ENCODE measurements around the gene RPL21.
"Not testable (repeated sequence)": the region's sequence is repeated elsewhere in the genome, so short reads cannot be mapped to it uniquely, and the experiment has no call there.

The RPL21 gene

GRCh38 chr13:27293076-27293691 is 41.8 kb downstream of the RPL21 start:
- DNase-seq, result no peak

- DNase-seq, result no peak
Observed at GRCh38 chr13:27293873-27294515, 42.6 kb downstream of the RPL21 start.

- no peak for DNase-seq
Observed at GRCh38 chr13:27295096-27295495, 43.7 kb downstream of the RPL21 start.

- no peak for DNase-seq
Observed at GRCh38 chr13:27295660-27296059, 44.3 kb downstream of the RPL21 start.

GRCh38 chr13:27296496-27296895 is 45.1 kb downstream of the RPL21 start:
- no peak for DNase-seq

GRCh38 chr13:27298849-27299248 is 47.5 kb downstream of the RPL21 start:
- DNase-seq, result no peak

- DNase-seq, result not testable (repeated sequence)
Observed at GRCh38 chr13:27300406-27300805, 49.0 kb downstream of the RPL21 start.

GRCh38 chr13:27300941-27301586 is 49.7 kb downstream of the RPL21 start:
- DNase-seq, result no peak

- no peak for DNase-seq
Observed at GRCh38 chr13:27302643-27303262, 51.4 kb downstream of the RPL21 start.

- DNase-seq, result no peak
Observed at GRCh38 chr13:27304099-27304498, 52.7 kb downstream of the RPL21 start.

GRCh38 chr13:27304611-27305010 is 53.3 kb downstream of the RPL21 start:
- no peak for DNase-seq

Data from NCI-H345 (cell line).